ENCODE data around the gene SPATA16.

- TF ChIP-seq CTCF (IDR thresholded peaks at IDR 0.05) = no peak
- TF ChIP-seq POLR2A (IDR thresholded peaks at IDR 0.05) = no peak
Observed at GRCh38 chr3:172877011-172877410, 264.0 kb downstream of the SPATA16 start.
